ENCODE measurements around the gene TMEM225.
"Not testable (repeated sequence)": the region's sequence is repeated elsewhere in the genome, so short reads cannot be mapped to it uniquely, and the experiment has no call there.

The TMEM225 gene, protein sequence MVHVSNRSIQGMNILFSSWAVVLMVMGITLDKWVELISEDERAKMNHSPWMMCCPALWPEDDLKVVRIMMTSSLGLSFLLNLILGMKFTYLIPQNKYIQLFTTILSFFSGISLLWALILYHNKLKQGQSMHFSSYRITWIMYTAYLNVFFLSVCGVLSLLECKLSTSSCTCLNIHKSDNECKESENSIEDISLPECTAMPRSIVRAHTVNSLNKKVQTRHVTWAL

DNA sequence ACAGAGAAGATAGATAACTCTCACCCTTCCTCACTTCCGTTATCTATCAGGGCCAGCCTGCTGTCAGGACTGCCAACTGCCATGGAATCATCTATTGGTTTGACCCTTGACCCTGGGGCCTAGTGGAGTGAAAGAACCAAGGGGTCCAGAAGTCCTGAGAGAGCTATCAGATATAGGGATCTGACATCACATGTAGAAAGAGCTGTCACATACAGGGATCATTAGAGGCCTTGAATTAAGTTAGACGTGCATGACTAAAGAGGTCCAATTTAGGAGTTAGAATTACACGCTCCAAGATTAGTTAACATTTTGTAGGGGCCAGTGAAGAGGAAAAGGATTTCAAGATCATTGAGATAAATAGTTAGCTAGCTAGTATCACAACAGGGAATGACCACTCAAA, at the start of gene TMEM225:
Gene TMEM225, minus strand, starts transcription at position 101 of the 400 bp plus-strand sequence. CDS start 245 bp downstream, outside the sequence.
- DNase-seq (ENCODE audit: low spot score): no peak

DNA sequence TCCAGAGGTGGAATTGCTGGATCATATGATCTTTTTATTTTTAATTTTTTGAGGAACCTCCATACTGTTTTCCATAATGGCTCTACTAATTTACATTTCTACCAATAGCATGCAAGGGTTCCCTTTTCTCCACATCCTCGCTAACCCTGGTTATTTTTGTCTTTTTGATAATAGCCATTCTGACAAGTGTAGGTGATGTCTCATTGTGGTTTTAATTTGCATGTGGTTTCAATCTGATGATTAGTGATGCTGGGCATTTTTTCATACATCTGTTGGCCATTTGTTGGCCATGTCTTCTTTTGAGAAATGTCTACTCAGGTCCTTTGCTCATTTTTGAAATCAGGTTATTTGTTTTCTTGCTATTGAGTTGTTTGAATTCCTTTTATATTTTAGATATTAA, 38.6 kb upstream of the TMEM225 start:
- DNase-seq (ENCODE audit: low spot score): no peak

DNA sequence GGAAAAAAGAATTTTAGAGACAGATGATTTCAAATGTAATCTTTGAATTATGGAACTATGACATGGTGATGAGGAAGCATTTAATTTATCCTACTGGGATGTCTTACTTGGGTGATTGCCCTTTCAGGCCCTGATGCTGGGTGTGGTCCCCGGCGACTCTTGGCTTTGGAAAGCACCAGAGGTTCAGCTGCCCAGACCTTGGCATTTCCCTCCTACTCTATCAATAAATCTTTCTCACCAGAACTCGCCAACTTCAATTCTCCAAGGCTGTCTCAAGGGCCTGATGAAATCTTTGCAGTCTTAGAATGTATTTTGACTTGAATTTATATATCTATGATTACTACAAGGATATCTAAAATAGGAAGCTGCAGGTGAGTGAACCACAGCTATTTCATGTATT, 35.5 kb upstream of the TMEM225 start:
- no peak for DNase-seq (ENCODE audit: low spot score)

DNA sequence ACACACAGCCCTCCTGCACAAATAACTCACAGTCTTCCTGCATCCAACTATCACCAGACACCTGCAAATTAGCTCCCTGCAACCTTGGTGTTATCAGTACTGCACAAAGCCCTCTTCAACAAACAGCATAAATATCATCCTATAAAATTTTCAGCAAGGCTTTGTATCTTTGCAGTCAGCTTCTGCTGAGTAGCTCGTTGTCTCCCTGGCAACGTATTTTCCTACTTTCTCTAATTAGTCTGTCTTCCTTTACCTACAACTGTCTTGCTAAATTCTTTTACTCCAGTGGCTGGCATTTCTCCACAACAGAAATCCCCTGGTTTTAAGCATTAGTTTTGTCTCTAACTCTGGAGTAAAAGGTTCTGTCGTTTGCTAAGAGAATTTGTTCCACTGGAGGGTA, 20.4 kb upstream of the TMEM225 start:
- no peak for DNase-seq (ENCODE audit: low spot score)

DNA sequence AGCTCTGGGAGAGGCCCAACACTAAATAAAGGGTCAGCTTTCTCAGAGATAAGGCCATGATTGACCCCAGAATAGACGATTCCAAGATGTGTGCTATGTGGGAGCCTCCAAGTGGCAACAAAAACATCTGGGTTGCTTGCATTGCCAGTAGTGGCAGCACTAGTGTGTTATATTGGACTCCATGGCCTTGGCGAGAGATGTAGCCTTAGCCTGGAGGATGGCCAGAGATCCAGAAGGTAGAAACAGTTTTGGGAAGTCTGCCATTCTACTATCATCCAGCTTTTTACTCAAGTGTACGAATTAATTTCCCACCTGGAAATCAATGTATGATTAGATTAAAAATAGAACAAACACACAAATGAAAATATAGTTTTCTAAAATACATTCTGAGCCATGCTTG, 19.5 kb upstream of the TMEM225 start:
- no peak for DNase-seq (ENCODE audit: low spot score)

DNA sequence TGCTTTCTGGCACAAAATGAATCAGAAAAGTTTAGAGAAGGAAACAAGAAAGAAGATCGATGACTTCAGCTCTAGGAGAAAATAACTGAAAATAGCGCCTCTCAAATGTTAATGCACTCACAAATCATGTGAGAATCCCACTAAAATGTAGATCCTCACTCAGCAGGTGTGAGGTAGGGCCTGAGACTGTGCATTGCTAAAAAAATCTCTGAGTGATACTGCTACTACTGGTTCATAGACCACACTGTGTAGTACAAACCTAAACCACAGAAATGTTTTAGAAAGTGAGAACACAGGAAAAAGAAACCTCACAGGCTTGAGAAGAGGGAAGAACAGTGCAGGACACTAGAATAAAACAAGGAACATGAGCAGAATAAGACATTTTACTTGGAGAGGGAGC, 18.5 kb upstream of the TMEM225 start:
- no peak for DNase-seq (ENCODE audit: low spot score)

DNA sequence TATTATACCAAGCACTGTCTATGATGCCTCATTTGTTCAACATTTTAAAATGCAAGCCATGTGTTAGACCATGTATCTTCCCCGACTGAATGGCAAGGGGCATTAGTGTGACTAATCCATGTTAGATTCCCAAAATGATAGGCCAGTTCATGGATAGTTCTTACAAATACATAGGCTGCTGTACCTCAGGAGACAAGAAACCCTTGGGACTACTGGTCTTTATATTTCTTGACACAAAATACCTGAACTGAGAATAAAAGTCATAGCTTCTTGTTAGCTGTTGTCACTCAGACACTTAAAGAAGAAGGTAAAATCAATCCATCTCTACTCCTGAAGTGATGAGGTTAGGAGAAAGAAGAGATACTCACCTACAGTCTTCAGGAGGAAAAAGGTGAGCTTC, 16.4 kb upstream of the TMEM225 start, which contains the start of gene OR8D4:
Gene OR8D4, plus strand, starts transcription at position 301 of the 400 bp plus-strand sequence. CDS start 4,265 bp downstream, outside the sequence.
- no peak for DNase-seq (ENCODE audit: low spot score)

DNA sequence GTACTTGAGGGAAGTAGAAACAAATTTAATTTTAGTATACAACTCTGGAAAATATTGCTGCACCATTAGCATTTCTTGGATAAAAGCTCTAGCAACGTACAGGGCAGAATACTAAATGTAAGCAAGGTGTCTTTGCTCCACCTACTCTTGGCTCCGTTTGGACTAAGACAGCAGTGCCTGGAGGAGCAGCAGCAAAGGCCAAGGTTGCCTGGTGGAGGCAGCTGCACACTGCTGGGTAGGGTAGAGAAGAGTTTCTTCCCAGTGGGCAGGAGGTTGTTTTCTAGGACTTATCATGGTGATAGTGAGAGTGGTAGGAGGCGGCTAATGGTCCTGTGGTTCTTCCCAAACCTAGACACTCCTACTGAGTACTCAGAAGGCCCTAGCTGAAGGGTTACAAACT, 14.3 kb upstream of the TMEM225 start:
- DNase-seq (ENCODE audit: low spot score): no peak

DNA sequence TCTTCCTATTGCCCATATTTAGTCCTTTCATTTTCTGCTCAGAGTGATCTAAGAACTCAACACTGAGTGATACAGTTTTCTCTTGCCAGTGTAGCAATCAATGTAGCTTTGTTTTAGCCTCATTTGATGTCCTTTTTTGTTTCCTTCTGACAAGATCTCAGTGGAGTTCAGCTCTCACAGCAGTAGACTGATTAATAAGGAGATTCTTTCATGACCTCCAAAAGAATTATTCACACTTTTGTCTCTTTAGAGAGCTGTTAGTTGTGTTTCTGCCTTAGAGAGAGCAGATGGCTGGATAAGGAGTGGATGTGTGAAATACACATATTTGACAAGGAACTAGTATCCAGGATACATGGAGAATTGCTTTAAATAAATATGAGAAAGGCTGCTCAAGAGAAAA, 6.6 kb upstream of the TMEM225 start:
- no peak for DNase-seq (ENCODE audit: low spot score)

DNA sequence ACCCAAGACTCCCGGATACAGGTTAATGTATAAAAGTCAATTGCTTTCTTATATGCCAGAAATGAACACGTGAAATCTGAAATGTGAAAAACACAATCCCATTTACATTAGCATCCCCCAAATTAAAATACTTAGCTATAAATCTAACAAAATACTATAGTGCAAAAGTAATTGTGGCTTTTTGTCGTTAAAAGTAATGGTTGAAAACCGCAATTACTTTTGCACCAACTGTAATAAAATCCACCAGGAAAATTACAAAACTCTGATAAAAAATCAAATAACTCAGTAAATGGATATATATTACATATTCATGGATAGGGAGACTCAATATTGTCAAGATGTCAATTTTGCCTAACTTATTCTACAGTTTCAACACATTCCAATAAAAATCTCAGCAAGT, 4.6 kb downstream of the TMEM225 start:
- DNase-seq (ENCODE audit: low spot score): no peak

DNA sequence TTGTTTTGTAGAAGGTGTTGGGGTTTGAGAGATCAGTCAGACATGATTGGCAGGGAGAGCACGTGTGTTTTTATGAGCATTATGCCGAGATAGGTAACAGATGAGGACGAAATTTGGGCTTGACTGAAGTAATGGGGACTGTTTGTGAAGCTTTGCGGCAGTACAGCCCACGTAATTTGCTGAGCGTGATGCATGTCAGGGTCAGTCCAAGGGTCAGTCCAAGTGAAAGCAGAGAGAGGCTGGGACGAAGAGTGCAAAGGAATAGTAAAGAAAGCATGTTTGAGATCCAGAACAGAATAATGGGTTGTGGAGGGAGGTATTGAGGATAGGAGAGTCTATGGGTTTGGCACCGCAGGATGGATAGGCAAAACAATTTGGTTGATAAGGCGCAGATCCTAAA, 17.7 kb downstream of the TMEM225 start:
- not testable (repeated sequence) for DNase-seq (ENCODE audit: low spot score)

DNA sequence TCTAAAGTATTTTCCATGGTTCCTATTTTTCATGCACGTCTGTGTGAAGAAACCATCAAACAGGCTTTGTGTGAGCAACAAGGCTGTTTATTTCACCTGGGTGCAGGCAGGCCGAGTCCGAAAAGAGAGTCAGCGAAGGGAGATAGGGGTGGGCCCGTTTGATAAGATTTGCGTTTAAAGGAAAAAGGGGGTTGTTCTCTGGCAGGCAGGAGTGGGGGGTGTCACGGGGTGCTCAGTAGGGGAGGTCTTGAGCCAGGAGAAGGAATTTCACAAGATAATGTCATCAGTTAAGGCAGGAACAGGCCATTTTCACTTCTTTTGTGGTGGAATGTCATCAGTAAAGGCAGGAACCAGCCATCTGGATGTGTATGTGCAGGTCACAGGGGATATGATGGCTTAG, 20.2 kb downstream of the TMEM225 start:
- not testable (repeated sequence) for DNase-seq (ENCODE audit: low spot score)

DNA sequence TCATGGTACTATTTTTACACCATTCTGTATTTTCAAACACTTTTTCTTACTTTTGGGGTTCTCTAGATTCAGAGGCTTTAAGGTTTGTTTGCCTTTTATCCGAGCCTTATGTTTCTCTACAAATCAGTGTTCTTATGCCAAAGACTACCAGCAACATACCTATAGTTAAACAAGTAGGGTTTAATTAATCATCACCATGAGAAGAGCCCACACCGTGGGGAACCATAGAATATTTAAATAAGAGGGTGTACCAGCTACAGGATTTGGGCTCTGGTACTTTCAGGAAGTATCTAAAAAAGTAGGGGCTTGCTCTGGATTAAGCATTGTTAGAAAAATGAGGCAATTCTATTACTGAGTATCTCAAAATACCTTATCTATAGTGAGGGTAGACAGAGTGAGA, 25.7 kb downstream of the TMEM225 start:
- DNase-seq (ENCODE audit: low spot score): no peak

DNA sequence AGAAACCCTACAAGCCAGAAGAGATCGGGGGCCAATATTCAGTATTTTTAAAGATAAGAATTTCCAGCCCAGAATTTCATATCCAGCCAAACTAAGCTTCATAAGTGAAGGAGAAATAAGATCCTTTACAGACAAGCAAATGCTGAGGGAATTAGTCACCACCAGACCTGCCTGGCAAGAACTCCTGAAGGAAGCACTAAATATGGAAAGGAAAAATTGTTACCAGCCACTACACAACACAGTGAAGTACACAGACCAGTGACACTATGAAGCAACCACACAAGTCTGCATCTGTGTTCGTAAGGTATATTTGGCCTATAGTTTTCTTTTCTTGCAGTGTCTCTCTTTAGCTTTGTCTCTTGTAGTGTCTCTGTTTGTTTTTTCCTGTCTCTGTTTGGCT, 29.0 kb downstream of the TMEM225 start:
- DNase-seq (ENCODE audit: low spot score): no peak

DNA sequence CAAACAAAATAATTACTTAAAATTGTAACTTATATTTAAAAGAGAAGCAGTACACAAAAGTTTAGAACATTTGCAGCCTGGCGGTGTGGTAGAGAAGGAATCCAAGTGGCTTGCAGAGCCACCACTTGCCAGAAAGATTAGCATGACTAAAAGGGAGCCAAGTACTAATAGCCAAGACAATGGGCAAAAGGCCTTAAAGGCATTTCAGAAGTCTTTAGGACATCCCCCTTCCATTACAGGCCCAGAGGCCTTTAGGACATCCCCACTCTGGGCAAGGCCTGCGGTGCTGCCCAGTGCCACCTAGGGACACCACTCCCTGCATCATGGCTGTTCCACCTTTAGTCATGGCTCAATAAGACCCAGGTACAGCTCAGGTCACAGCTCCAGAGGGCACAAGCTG, 32.4 kb downstream of the TMEM225 start:
- no peak for DNase-seq (ENCODE audit: low spot score)

DNA sequence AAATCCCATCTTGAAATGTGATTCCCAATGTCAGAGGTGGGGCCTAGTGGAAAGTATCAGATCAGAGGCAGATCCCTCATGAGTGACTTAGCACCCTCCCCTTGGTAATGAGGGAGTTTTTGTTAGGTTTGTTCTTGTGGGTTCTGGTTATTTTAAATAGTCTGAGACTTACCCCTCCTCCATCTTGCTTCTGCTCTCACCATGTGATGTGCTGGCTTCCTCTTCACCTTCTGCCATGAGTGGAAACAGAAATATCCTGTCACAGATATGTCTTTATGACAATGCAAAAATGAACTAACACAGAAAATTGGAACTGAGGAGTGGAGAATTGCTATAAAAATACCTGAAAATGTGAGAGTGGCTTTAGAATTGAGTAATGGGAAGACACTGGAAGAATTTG, 33.1 kb downstream of the TMEM225 start:
- DNase-seq (ENCODE audit: low spot score): no peak

DNA sequence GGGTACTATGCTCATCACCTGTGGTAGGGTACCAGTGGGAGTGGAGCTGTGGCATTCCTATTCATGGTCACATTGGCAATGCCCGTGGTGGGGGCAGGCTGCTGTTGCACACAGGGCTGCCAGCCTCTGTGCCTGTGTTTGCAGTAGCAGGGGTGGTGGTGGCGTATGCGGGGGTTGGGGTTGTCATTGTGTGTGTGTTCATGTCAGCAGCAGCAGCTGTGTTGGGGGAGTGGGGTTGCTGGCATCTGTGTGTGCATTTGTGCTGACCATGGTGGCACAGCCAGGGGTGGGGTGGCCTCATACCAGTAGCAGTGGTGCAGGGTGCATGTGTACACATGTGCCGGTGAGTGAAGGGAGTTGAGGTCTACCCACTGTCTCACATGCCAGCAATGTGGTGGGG, 34.4 kb downstream of the TMEM225 start:
- no peak for DNase-seq (ENCODE audit: low spot score)

DNA sequence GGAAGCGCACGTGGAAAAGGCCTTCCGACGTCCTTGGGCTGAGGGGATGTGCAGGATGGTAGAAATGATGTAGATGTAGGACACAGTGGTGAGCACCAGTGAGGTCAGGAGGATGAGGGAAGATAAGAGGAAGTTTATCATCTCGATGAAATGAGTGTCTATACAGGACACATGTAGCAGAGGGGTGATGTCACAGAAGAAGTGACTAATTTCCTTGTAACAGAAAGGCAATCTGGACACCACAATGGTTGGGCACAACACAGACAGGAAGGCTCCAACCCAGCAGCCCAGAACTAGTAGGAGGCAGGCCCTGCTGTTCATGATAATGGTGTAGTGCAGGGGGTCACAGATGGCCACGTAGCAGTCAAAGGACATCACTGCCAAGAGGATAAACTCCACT, 44.3 kb downstream of the TMEM225 start:
- DNase-seq (ENCODE audit: low spot score): no peak

DNA sequence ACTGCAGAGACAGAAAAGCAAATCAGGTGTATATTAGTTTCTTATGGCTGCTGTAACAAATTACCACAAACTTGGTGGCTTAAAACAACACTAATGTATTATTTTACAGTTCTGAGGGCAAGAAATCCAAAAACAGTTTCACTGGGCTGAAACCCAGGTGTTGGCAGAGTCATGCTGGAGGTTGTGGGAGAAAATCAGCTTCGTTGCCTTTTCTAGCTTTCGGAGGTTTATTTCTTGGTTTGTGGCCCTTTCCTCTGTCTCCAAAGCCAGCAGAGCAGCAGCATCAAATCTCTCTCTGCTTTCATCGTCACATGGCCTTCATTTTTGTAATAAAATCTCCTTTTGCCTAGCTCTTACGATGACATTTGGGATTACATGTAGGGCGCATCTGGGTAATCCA, 46.3 kb downstream of the TMEM225 start:
- DNase-seq (ENCODE audit: low spot score): no peak

DNA sequence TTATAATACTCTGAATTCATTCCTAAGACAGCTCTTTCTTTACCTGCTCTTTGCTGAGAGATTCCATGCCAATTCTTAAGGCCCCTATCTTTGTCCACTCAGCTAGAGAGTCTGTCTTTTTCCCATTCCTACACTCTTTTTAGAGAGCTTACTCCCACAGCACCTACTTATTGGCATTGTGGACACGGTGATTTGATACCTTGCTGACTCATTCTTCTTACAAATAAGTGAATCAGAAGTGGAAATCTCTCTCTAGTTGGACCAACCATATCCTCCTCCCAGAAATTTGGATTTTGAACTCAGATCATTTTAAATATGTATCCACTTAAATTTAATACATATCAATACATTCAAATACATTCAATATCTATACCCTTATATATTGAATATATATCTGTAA, 46.8 kb downstream of the TMEM225 start:
- no peak for DNase-seq (ENCODE audit: low spot score)

DNA sequence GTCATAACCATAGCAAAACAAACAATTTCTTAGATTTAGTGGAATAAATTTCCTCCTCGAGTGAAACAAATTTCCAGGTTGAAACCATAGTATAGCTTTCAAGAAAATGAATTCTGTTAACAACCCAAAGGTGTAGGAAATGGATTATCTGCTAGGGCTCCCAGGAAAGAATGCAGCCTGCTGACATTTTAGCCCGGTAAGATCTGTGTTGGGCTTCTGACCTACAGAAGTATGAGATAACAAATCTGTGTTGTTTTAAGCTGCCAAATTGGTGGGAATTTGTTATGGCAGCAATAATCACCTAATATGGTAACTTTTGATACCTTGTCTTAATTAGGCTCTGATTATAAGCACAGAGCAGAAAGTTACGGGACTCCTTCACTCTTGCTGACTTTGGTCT, 47.3 kb downstream of the TMEM225 start:
- DNase-seq (ENCODE audit: low spot score): no peak

DNA sequence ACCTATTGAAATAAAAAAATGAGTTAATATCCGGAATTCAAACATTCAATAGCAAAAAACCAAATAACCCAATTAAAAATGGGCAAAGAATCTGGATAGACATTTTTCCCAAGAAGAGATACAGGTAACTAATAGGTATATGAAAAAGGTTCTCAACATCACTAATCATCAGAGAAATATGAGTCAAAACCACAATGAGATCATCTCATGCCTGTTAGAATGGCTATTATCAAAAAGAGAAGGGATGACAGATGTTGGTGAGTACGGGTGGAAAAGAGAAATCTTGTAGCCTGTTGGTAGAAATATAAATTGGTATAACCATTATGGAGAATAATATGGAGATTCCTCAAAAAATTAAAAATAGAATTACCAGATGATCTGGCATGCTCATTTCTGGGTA, 52.4 kb downstream of the TMEM225 start:
- no peak for DNase-seq (ENCODE audit: low spot score)

All from NAMALWA (cell line).